ENCODE measurements around the gene TRIM39.

The TRIM39 gene

GRCh38 chr6:30340589-30341054, 13.9 kb downstream of the TRIM39 start:
- DNase-seq (ENCODE audit: extremely low read depth, low read depth), result no peak
- TF ChIP-seq CTCF (IDR thresholded peaks at IDR 0.05; ENCODE audit: low read depth, low read length, missing control alignments), result no peak
- H3K4me3 ChIP-seq (replicated peaks; ENCODE audit: low read depth, low read length), result no peak overlapping the region

GRCh38 chr6:30341218-30341617, 14.5 kb downstream of the TRIM39 start:
- no peak for TF ChIP-seq CTCF (IDR thresholded peaks at IDR 0.05; ENCODE audit: low read depth, low read length, missing control alignments)
- H3K4me3 ChIP-seq (replicated peaks; ENCODE audit: low read depth, low read length), result no peak overlapping the region
- DNase-seq (ENCODE audit: extremely low read depth, low read depth), result no peak

- no peak overlapping the region for H3K4me3 ChIP-seq (replicated peaks; ENCODE audit: low read depth, low read length)
- no peak for DNase-seq (ENCODE audit: extremely low read depth, low read depth)
- TF ChIP-seq CTCF (IDR thresholded peaks at IDR 0.05; ENCODE audit: low read depth, low read length, missing control alignments), result no peak
Observed at GRCh38 chr6:30341728-30342127, 15.0 kb downstream of the TRIM39 start.

- H3K4me3 ChIP-seq (replicated peaks; ENCODE audit: low read depth, low read length), result no peak overlapping the region; the same call in 1 of the 2 replicates
- TF ChIP-seq CTCF (IDR thresholded peaks at IDR 0.05; ENCODE audit: low read depth, low read length, missing control alignments), result no peak
- DNase-seq (ENCODE audit: extremely low read depth, low read depth), result no peak
Observed at GRCh38 chr6:30344191-30344867, 17.6 kb downstream of the TRIM39 start.

GRCh38 chr6:30344868-30345671, 18.3 kb downstream of the TRIM39 start, which contains the start of gene RPP21:
TSS of gene RPP21 (plus strand) at chr6:30345156. CDS start at chr6:30345172, 16 bp downstream.
- TF ChIP-seq CTCF (IDR thresholded peaks at IDR 0.05; ENCODE audit: low read depth, low read length, missing control alignments), result no peak
- H3K4me3 ChIP-seq (replicated peaks; ENCODE audit: low read depth, low read length), result peak within 1 kb of the TSS; percentile 76
- DNase-seq (ENCODE audit: extremely low read depth, low read depth), result no peak

GRCh38 chr6:30345852-30346251, 19.1 kb downstream of the TRIM39 start:
- DNase-seq (ENCODE audit: extremely low read depth, low read depth), result no peak
- TF ChIP-seq CTCF (IDR thresholded peaks at IDR 0.05; ENCODE audit: low read depth, low read length, missing control alignments), result no peak
- H3K4me3 ChIP-seq (replicated peaks; ENCODE audit: low read depth, low read length), result peak overlapping the region; percentile 76

All from HFF-Myc (cell line).